ENCODE measurements around the gene CLEC4A.

DNA sequence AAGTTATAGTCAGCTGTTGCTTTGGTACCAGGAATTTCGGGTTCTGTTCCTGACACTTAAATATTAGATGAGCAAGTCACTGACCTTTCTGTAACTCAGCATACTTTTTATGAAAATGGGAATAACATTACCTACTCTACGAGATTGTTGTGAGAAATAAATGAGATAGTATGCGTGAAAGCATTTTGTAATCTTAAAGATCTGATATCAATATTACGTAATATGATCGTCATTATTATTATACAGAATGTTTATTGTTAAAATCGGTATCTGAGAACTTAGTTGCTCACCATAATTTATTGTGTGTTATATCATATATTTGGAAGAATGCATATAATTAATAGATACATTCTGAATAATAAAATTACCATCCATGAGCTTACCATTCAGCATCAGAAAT lies 47.5 kb upstream of the CLEC4A start:
- TF ChIP-seq POLR2A (IDR thresholded peaks at IDR 0.05; ENCODE audit: extremely low read depth, insufficient read length): no peak
- TF ChIP-seq, protein P1, sequence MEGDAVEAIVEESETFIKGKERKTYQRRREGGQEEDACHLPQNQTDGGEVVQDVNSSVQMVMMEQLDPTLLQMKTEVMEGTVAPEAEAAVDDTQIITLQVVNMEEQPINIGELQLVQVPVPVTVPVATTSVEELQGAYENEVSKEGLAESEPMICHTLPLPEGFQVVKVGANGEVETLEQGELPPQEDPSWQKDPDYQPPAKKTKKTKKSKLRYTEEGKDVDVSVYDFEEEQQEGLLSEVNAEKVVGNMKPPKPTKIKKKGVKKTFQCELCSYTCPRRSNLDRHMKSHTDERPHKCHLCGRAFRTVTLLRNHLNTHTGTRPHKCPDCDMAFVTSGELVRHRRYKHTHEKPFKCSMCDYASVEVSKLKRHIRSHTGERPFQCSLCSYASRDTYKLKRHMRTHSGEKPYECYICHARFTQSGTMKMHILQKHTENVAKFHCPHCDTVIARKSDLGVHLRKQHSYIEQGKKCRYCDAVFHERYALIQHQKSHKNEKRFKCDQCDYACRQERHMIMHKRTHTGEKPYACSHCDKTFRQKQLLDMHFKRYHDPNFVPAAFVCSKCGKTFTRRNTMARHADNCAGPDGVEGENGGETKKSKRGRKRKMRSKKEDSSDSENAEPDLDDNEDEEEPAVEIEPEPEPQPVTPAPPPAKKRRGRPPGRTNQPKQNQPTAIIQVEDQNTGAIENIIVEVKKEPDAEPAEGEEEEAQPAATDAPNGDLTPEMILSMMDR (IDR thresholded peaks at IDR 0.05; ENCODE audit: low read depth, low read length): no peak

All from NB4 (cell line).